ENCODE data around the gene SMYD5.
A peak's percentile ranks its signal among the peaks of the same experiment; 100 is the strongest.
"Not testable (repeated sequence)": the region's sequence is repeated elsewhere in the genome, so short reads cannot be mapped to it uniquely, and the experiment has no call there.

Gene SMYD5

DNA sequence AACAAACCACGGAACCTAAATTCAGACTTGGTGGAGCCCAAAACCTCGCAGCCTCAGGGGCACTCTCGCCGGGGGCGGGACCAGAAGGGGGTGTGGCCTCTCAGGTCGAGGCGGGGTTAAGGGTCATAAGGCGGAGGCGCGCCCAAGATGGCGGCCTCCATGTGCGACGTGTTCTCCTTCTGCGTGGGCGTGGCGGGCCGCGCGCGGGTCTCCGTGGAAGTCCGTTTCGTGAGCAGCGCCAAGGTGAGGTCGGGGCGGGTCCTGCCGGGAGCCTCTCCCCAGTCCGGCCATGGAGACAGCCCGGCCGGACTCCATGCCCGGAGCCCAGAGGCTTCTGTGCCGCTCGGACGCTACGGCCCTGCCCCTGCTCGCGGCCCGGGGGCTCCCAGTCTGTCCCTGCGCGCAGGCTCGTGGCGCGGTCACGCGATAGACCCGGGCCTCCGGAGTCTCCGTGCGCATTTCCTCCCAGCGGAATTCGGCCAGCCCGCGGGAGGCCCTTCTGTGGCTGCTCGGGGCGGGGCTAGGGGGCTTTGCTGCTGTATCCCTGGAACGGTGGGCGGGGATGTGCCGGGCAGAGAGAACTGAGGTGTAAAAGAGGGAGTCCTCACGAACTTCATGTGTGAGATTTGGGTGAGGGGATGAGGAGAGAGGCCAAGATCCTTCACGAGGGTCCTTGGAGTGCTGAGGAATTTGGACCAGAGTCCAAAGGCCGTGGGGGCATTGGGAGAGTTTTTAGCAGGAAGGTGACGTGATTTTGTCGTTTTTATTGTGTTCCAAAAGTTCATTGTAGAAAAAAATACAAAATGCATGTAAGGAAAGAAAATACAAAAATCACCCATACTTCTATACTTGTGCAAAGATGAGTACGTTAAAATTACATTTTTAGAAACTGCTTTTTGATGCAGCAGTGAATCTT is at the start of gene SMYD5:
SMYD5 (plus strand) TSS at position 126 of the 916 bp plus-strand sequence; CDS start at position 148, 22 bp downstream.
- Histone ChIP-seq H3K9me2 (replicated peaks; ENCODE audit: insufficient read depth, low read length) (no peaks in the 10 kb centered on the region), H3F3A (ENCODE audit: insufficient read depth) (no peaks in the 10 kb centered on the region), H3K4me3 (ENCODE audit: insufficient read depth, low read length, poor library complexity, severe bottlenecking) (peak within 1 kb of the TSS; percentile 62), H3K4me2 (ENCODE audit: low read depth, low read length, poor library complexity, severe bottlenecking) (peak within 1 kb of the TSS; percentile 87), H3K79me2 (ENCODE audit: insufficient read depth, low read length) (peaks cover 43% of the 10 kb centered on the region), H2AFZ (ENCODE audit: low read depth, low read length, severe bottlenecking) (peak within 1 kb of the TSS; percentile 89), H3K36me3 (ENCODE audit: low read length) (no peaks in the 10 kb centered on the region), H3K9me3 (ENCODE audit: insufficient read depth, low read length) (no peaks in the 10 kb centered on the region), H3K27me3 (ENCODE audit: low read length) (no peaks in the 10 kb centered on the region), H4K20me1 (ENCODE audit: low read depth, low read length) (no peaks in the 10 kb centered on the region), H3K27ac (ENCODE audit: low read depth, low read length) (peak within 1 kb of the TSS; percentile 32), H3K9ac (ENCODE audit: low read length) (peak within 1 kb of the TSS; percentile 72)
- TF ChIP-seq, protein P1, sequence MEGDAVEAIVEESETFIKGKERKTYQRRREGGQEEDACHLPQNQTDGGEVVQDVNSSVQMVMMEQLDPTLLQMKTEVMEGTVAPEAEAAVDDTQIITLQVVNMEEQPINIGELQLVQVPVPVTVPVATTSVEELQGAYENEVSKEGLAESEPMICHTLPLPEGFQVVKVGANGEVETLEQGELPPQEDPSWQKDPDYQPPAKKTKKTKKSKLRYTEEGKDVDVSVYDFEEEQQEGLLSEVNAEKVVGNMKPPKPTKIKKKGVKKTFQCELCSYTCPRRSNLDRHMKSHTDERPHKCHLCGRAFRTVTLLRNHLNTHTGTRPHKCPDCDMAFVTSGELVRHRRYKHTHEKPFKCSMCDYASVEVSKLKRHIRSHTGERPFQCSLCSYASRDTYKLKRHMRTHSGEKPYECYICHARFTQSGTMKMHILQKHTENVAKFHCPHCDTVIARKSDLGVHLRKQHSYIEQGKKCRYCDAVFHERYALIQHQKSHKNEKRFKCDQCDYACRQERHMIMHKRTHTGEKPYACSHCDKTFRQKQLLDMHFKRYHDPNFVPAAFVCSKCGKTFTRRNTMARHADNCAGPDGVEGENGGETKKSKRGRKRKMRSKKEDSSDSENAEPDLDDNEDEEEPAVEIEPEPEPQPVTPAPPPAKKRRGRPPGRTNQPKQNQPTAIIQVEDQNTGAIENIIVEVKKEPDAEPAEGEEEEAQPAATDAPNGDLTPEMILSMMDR (IDR thresholded peaks at IDR 0.05; ENCODE audit: insufficient read depth, low read length, poor library complexity, severe bottlenecking): no peak
- TF ChIP-seq EZH2phosphoT487 (conservative IDR thresholded peaks at IDR 0.05; ENCODE audit: low read length): no peak

DNA sequence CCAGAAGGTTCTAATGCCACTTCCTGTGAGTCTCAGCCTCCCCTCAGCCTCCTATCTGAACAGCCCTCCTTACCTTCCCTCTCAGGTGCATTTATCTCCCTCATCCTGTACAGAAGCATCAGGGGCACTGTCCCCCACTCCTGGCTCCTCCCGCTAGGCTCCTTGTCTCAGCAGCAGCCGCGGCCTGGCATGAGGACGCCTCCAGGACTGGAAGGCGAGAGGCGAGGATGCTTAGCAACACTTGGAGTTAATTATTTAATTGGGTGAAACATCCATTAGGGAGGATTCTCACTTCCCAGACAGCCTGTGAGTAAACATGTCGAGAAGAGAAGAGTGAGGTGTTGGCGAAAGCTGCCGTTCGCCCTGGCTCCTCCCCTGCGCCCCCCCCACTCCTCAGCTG is 48.1 kb upstream of the SMYD5 start:
- H3K4me2 ChIP-seq (ENCODE audit: low read depth, low read length, poor library complexity, severe bottlenecking); H3K27me3 ChIP-seq (ENCODE audit: low read length); H3K27ac ChIP-seq (ENCODE audit: low read depth, low read length); H3K79me2 ChIP-seq (ENCODE audit: insufficient read depth, low read length); H3K36me3 ChIP-seq (ENCODE audit: low read length); H4K20me1 ChIP-seq (ENCODE audit: low read depth, low read length); H3K9me2 ChIP-seq (replicated peaks; ENCODE audit: insufficient read depth, low read length); H3K9me3 ChIP-seq (ENCODE audit: insufficient read depth, low read length); H3F3A ChIP-seq (ENCODE audit: insufficient read depth); H3K9ac ChIP-seq (ENCODE audit: low read length); H3K4me3 ChIP-seq (ENCODE audit: insufficient read depth, low read length, poor library complexity, severe bottlenecking); H2AFZ ChIP-seq (ENCODE audit: low read depth, low read length, severe bottlenecking): not testable (repeated sequence)

DNA sequence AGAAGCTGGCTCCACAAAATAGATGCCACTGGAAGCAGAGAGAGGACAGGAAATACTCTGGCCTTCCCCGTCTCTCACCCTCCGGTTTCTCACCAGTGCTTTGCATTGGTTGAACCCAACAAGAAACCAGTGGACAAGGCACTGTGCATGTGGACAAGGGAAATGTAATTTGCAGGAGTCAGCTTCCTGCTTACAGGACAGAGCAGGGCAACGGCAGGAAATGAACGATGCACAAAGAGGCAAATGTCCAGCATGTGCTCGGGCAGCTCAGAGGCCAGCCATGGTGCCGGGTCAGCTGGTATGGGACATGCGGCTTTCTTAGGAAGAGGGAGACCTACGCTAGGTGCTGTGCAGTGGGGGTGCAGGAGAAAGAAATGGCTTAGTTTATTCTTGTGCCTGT is 47.2 kb upstream of the SMYD5 start:
- H2AFZ ChIP-seq (ENCODE audit: low read depth, low read length, severe bottlenecking); H3K27me3 ChIP-seq (ENCODE audit: low read length); H3F3A ChIP-seq (ENCODE audit: insufficient read depth); H4K20me1 ChIP-seq (ENCODE audit: low read depth, low read length); H3K79me2 ChIP-seq (ENCODE audit: insufficient read depth, low read length); H3K9ac ChIP-seq (ENCODE audit: low read length); H3K4me3 ChIP-seq (ENCODE audit: insufficient read depth, low read length, poor library complexity, severe bottlenecking); H3K9me2 ChIP-seq (replicated peaks; ENCODE audit: insufficient read depth, low read length); H3K9me3 ChIP-seq (ENCODE audit: insufficient read depth, low read length); H3K4me2 ChIP-seq (ENCODE audit: low read depth, low read length, poor library complexity, severe bottlenecking); H3K36me3 ChIP-seq (ENCODE audit: low read length); H3K27ac ChIP-seq (ENCODE audit: low read depth, low read length): not testable (repeated sequence)

DNA sequence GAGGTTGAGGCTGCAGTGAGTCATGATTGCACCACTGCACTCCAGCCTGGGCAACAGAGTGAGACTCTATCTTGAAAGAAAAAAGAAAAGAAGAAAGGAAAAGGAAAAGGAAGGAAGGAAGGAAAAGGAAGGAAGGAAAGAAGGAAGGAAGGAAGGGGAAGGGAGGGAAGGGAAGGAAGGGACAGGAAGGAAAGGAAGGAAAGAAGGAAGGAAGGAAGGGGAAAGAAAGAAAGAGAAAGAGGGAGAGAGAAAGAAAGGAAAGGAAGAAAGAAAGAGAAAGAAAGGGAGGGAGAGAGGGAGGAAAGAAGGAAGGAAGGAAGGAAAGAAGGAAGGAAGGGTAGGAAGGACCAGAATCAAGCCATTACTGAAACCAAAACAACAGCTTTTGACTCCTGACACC is 45.7 kb upstream of the SMYD5 start:
- not testable (repeated sequence) for H3K9me3 ChIP-seq (ENCODE audit: insufficient read depth, low read length); H3K27me3 ChIP-seq (ENCODE audit: low read length); H4K20me1 ChIP-seq (ENCODE audit: low read depth, low read length); H3K79me2 ChIP-seq (ENCODE audit: insufficient read depth, low read length); H3K4me2 ChIP-seq (ENCODE audit: low read depth, low read length, poor library complexity, severe bottlenecking); H3K4me3 ChIP-seq (ENCODE audit: insufficient read depth, low read length, poor library complexity, severe bottlenecking); H3K9me2 ChIP-seq (replicated peaks; ENCODE audit: insufficient read depth, low read length); H3K27ac ChIP-seq (ENCODE audit: low read depth, low read length); H3K36me3 ChIP-seq (ENCODE audit: low read length); H3F3A ChIP-seq (ENCODE audit: insufficient read depth); H2AFZ ChIP-seq (ENCODE audit: low read depth, low read length, severe bottlenecking); H3K9ac ChIP-seq (ENCODE audit: low read length)

DNA sequence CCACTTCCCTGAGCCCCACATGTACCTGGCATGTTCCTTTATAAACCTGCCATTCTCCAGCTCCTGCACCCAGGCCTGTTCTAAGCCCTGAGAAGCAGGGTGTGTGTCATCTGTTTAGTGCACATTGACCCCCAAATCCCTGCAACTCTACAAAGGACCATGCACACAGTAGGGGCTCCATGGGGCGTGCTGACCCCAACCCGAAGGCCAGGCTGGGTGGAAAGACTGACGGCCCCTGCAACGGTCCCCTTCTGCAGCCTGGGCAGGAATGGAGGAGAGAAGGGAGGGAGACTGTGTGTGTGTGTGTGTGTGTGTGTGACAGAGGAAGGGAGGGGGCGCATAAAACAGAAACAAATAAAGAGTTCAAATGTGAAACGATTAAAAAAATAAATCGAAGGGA is 43.7 kb upstream of the SMYD5 start:
- not testable (repeated sequence) for H3K4me2 ChIP-seq (ENCODE audit: low read depth, low read length, poor library complexity, severe bottlenecking); H3K9me3 ChIP-seq (ENCODE audit: insufficient read depth, low read length); H3F3A ChIP-seq (ENCODE audit: insufficient read depth); H2AFZ ChIP-seq (ENCODE audit: low read depth, low read length, severe bottlenecking); H3K4me3 ChIP-seq (ENCODE audit: insufficient read depth, low read length, poor library complexity, severe bottlenecking); H3K36me3 ChIP-seq (ENCODE audit: low read length); H3K9ac ChIP-seq (ENCODE audit: low read length); H3K79me2 ChIP-seq (ENCODE audit: insufficient read depth, low read length); H3K9me2 ChIP-seq (replicated peaks; ENCODE audit: insufficient read depth, low read length); H3K27me3 ChIP-seq (ENCODE audit: low read length); H3K27ac ChIP-seq (ENCODE audit: low read depth, low read length); H4K20me1 ChIP-seq (ENCODE audit: low read depth, low read length)
